Stomach (tissue), 9 donors: ENCODE data around the gene SPINT2. TPM values are rescaled to one million over a fixed set of nuclear protein-coding genes. Genes with fewer than 3 reads are reported as not detected.

ENCODE experiments used
- DNase-seq, 2 donors: peaks; one replicate each; pipeline versions ENCODE4 v3.0.0 to v3.0.0-alpha.2; 2013 to 2019
- H3K27ac ChIP-seq, 5 donors: fragments of 200-600 bp in 4 of 5; sonication (generic) in 4 of 5; one replicate each; pipeline ENCODE4 v1.5.1; 2013 to 2019; ENCODE audit warnings: mild to moderate bottlenecking in 1 of 5, moderate library complexity in 1 of 5
- H3K27me3 ChIP-seq, 3 donors: fragments of 200-600 bp; sonication (generic); one replicate each; pipeline ENCODE4 v1.5.1; 2017 to 2019; ENCODE audit warnings: mixed run types in 1 of 3
- H3K36me3 ChIP-seq, 4 donors: fragments of 200-600 bp; sonication (generic); 1 replicate in 3 of 4; 2 replicates in 1 of 4; pipeline ENCODE4 v1.5.1; 2016 to 2019
- H3K4me1 ChIP-seq, 4 donors: fragments of 200-600 bp; sonication (generic); one replicate each; pipeline ENCODE4 v1.5.1; 2016 to 2019
- H3K4me3 ChIP-seq, 4 donors: fragments of 200-600 bp; sonication (generic) in 3 of 4; one replicate each; pipeline ENCODE4 v1.5.1; 2016 to 2019; ENCODE audit warnings: mild to moderate bottlenecking in 1 of 4
- H3K9me3 ChIP-seq, 4 donors: fragments of 200-600 bp; sonication (generic); one replicate each; pipeline ENCODE4 v1.5.1; 2016 to 2019
- CTCF ChIP-seq, 7 experiments: fragments of 450-650 bp in 4 of 7; fragments of 200-600 bp in 3 of 7; sonication (generic) in 3 of 7; IDR thresholded peaks; one replicate each; pipeline ENCODE4 v1.5.1; 2016 to 2019; ENCODE audit warnings: antibody characterized with exemption in 7 of 7, control low read depth in 2 of 7, mild to moderate bottlenecking in 1 of 7
- EP300 ChIP-seq: sonication (generic); formaldehyde crosslinking; IDR thresholded peaks from one replicate; pipeline ENCODE4 v1.6.1; 2017; ENCODE audit warnings: antibody characterized with exemption
- POLR2A ChIP-seq, 4 donors: fragments of 450-650 bp; IDR thresholded peaks; one replicate each; pipeline ENCODE4 v1.6.1; 2016; ENCODE audit warnings: antibody characterized with exemption in 4 of 4, control low read depth in 2 of 4, mild to moderate bottlenecking in 1 of 4, moderate library complexity in 1 of 4
- POLR2AphosphoS5 ChIP-seq, 3 donors: sonication (generic); formaldehyde crosslinking; IDR thresholded peaks; one replicate each; pipeline ENCODE4 v1.6.1; 2016; ENCODE audit warnings: antibody characterized with exemption in 3 of 3
- WGBS, 5 donors: extraction: QIAGEN DNeasy Blood & Tissue Kit in 3 of 5; methylation state at CpG; one replicate each; pipeline versions ENCODE4 v1.1.5 to v1.1.7; 2013 to 2018; 5-methylcytosine and 5-hydroxymethylcytosine counted together
- intact Hi-C: fragments of 100-400 bp; cut with DNase I; formaldehyde crosslinking; loops from one replicate; pipeline ENCODE4 v1.15.1; 2023; ENCODE audit warnings: low total_unique reads
- polyA plus RNA-seq, 3 donors: library from polyadenylated mRNA; stranded (reverse); fragments of 200-250 nt; gene quantifications; one replicate each; pipeline ENCODE4 v1.2.3, GENCODE V29; 2013
- total RNA-seq, 5 donors: library from RNA; depleted of rRNA; stranded (reverse); fragments of >200 nt; gene quantifications; one replicate each; pipeline versions ENCODE4 v1.1.0 to v1.2.3, GENCODE V29; 2014 to 2016
- donor health status: healthy with polysubstance abuse.
- donor health status: Bipolar disorder and iron deficiency.
- donor health status: healthy.

The SPINT2 gene
- total and polyA plus RNA-seq, 8 donors, result 29.8 to 1,508 (median 220) TPM

GRCh38 chr19:38281811-38282566 lies 17.6 kb downstream of the SPINT2 start:
- intact Hi-C loops, result no loop called here
- Histone ChIP-seq H3K9me3 (no peaks in the 10 kb centered on the region), H3K4me3 (no peak overlapping the region), H3K4me1 (peaks cover 31 to 59% (median 56%) of the 10 kb centered on the region in 4 donors), H3K27ac (no peak overlapping the region), H3K36me3 (peaks cover 0 to 26% (median 10%) of the 10 kb centered on the region in 4 donors), H3K27me3 (no peaks in the 10 kb centered on the region)
- DNase-seq, result no peak
- no peak for TF ChIP-seq POLR2AphosphoS5 (IDR thresholded peaks at IDR 0.05)
- TF ChIP-seq CTCF (IDR thresholded peaks at IDR 0.05), result no peak
- no peak for TF ChIP-seq POLR2A (IDR thresholded peaks at IDR 0.05)
- no peak for TF ChIP-seq EP300
- 58 to 66% (median 62%) methylated on average over 7 of the region's 7 CpGs for WGBS, 5 donors

- Histone ChIP-seq H3K4me1 (peaks cover 18 to 52% (median 45%) of the 10 kb centered on the region in 4 donors), H3K4me3 (no peak overlapping the region), H3K27ac (no peak overlapping the region), H3K9me3 (no peaks in the 10 kb centered on the region), H3K27me3 (no peaks in the 10 kb centered on the region), H3K36me3 (peaks cover 7 to 39% (median 18%) of the 10 kb centered on the region in 4 donors)
- WGBS, 5 donors, result 82 to 92% (median 90%) methylated on average over 8 of the region's 8 CpGs
- no peak for DNase-seq
- TF ChIP-seq POLR2AphosphoS5 (IDR thresholded peaks at IDR 0.05) (no peak), CTCF (IDR thresholded peaks at IDR 0.05) (no peak), POLR2A (IDR thresholded peaks at IDR 0.05) (no peak), EP300 (no peak)
- intact Hi-C loops, result no loop called here
Measured at GRCh38 chr19:38283271-38283670, 18.9 kb downstream of the SPINT2 start.

- Histone ChIP-seq H3K4me3 (no peak overlapping the region), H3K27me3 (no peaks in the 10 kb centered on the region), H3K36me3 (peaks cover 11 to 50% (median 25%) of the 10 kb centered on the region in 4 donors), H3K4me1 (peaks cover 12 to 46% (median 44%) of the 10 kb centered on the region in 4 donors), H3K27ac (peak overlapping the region in 2 of 5 donors; percentile 16 to 48), H3K9me3 (no peaks in the 10 kb centered on the region)
- TF ChIP-seq EP300 (no peak), POLR2AphosphoS5 (IDR thresholded peaks at IDR 0.05) (no peak)
- 68 to 81% (median 76%) methylated on average over 7 of the region's 7 CpGs for WGBS, 5 donors
- intact Hi-C loops, result no loop called here
- DNase-seq, result no peak
Measured at GRCh38 chr19:38284422-38284821, 20.0 kb downstream of the SPINT2 start.

- Histone ChIP-seq H3K27me3 (no peaks in the 10 kb centered on the region), H3K4me1 (peaks cover 13 to 52% (median 49%) of the 10 kb centered on the region in 4 donors), H3K27ac (peak overlapping the region in 1 of 5 donors; percentile 40), H3K9me3 (no peaks in the 10 kb centered on the region), H3K36me3 (peaks cover 14 to 57% (median 34%) of the 10 kb centered on the region in 4 donors), H3K4me3 (no peak overlapping the region)
- WGBS, 5 donors, result 72 to 88% (median 77%) methylated on average over 5 of the region's 5 CpGs
- TF ChIP-seq POLR2AphosphoS5 (IDR thresholded peaks at IDR 0.05) (no peak), POLR2A (IDR thresholded peaks at IDR 0.05) (no peak), CTCF (IDR thresholded peaks at IDR 0.05) (no peak), EP300 (no peak)
- intact Hi-C loops, result no loop called here
- DNase-seq, result no peak
Measured at GRCh38 chr19:38285567-38285966, 21.2 kb downstream of the SPINT2 start.

GRCh38 chr19:38287604-38288003 lies 23.2 kb downstream of the SPINT2 start:
- H3K27me3 ChIP-seq, result no peaks in the 10 kb centered on the region
- H3K4me1 ChIP-seq, result peaks cover 15 to 58% (median 51%) of the 10 kb centered on the region in 4 donors
- TF ChIP-seq EP300 (no peak), POLR2A (IDR thresholded peaks at IDR 0.05) (no peak), CTCF (IDR thresholded peaks at IDR 0.05) (no peak), POLR2AphosphoS5 (IDR thresholded peaks at IDR 0.05) (no peak)
- intact Hi-C loops, result no loop called here
- 67 to 82% (median 71%) methylated on average over 6 to 9 of the region's 9 CpGs for WGBS, 5 donors
- H3K27ac ChIP-seq, result no peak overlapping the region
- H3K36me3 ChIP-seq, result peaks cover 17 to 76% (median 41%) of the 10 kb centered on the region in 4 donors
- H3K4me3 ChIP-seq, result no peak overlapping the region
- DNase-seq, result no peak
- no peaks in the 10 kb centered on the region for H3K9me3 ChIP-seq
